ENCODE measurements around the gene MAP3K7. TPM values are rescaled to one million over a fixed set of nuclear protein-coding genes. Genes with fewer than 3 reads are reported as not detected.

Gene MAP3K7
- total RNA-seq, 4 donors from 2014 or later, result 18.4 to 44.9 (median 26.3) TPM

GRCh38 chr6:90492369-90492768, 94.5 kb downstream of the MAP3K7 start:
- TF ChIP-seq POLR2AphosphoS5 (IDR thresholded peaks at IDR 0.05) (no peak), EP300 (IDR thresholded peaks at IDR 0.05) (no peak), CTCF (IDR thresholded peaks at IDR 0.05) (no peak), POLR2A (IDR thresholded peaks at IDR 0.05) (no peak)
- no peak overlapping the region for H3K27ac ChIP-seq
- no peaks in the 10 kb centered on the region for H3K27me3 ChIP-seq
- H3K4me3 ChIP-seq, result no peak overlapping the region
- H3K9me3 ChIP-seq, result no peaks in the 10 kb centered on the region
- WGBS, result 71% methylated on average over 1 of the region's 1 CpG
- DNase-seq (ENCODE audit: low spot score in 2 of 2), result no peak
- H3K36me3 ChIP-seq, result no peaks in the 10 kb centered on the region
- H3K4me1 ChIP-seq, result no peaks in the 10 kb centered on the region

GRCh38 chr6:90490030-90490716, 96.7 kb downstream of the MAP3K7 start:
- H3K27ac ChIP-seq, result no peak overlapping the region
- H3K4me1 ChIP-seq, result no peaks in the 10 kb centered on the region
- 75% methylated on average over 4 of the region's 4 CpGs for WGBS
- H3K36me3 ChIP-seq, result no peaks in the 10 kb centered on the region
- TF ChIP-seq CTCF (IDR thresholded peaks at IDR 0.05) (no peak), POLR2AphosphoS5 (IDR thresholded peaks at IDR 0.05) (no peak), EP300 (IDR thresholded peaks at IDR 0.05) (no peak), POLR2A (IDR thresholded peaks at IDR 0.05) (no peak)
- no peak overlapping the region for H3K4me3 ChIP-seq
- H3K9me3 ChIP-seq, result no peaks in the 10 kb centered on the region
- no peaks in the 10 kb centered on the region for H3K27me3 ChIP-seq
- DNase-seq (ENCODE audit: low spot score in 2 of 2), result no peak

- H3K4me3 ChIP-seq, result no peak overlapping the region
- H3K9me3 ChIP-seq, result no peaks in the 10 kb centered on the region
- no peaks in the 10 kb centered on the region for H3K4me1 ChIP-seq
- no peak for TF ChIP-seq CTCF (IDR thresholded peaks at IDR 0.05)
- no peak for TF ChIP-seq EP300 (IDR thresholded peaks at IDR 0.05)
- TF ChIP-seq POLR2AphosphoS5 (IDR thresholded peaks at IDR 0.05), result no peak
- TF ChIP-seq POLR2A (IDR thresholded peaks at IDR 0.05), result no peak
- DNase-seq (ENCODE audit: low spot score in 2 of 2), result no peak
- H3K36me3 ChIP-seq, result no peaks in the 10 kb centered on the region
- H3K27me3 ChIP-seq, result no peaks in the 10 kb centered on the region
- no peak overlapping the region for H3K27ac ChIP-seq
Observed at GRCh38 chr6:90488816-90489215, 98.1 kb downstream of the MAP3K7 start.

- Histone ChIP-seq H3K27ac (no peak overlapping the region), H3K9me3 (no peaks in the 10 kb centered on the region), H3K4me3 (no peak overlapping the region), H3K4me1 (no peaks in the 10 kb centered on the region), H3K36me3 (no peaks in the 10 kb centered on the region), H3K27me3 (no peaks in the 10 kb centered on the region)
- no peak for DNase-seq (ENCODE audit: low spot score in 2 of 2)
- no peak for TF ChIP-seq CTCF (IDR thresholded peaks at IDR 0.05)
- TF ChIP-seq EP300 (IDR thresholded peaks at IDR 0.05), result no peak
- no peak for TF ChIP-seq POLR2AphosphoS5 (IDR thresholded peaks at IDR 0.05)
- no peak for TF ChIP-seq POLR2A (IDR thresholded peaks at IDR 0.05)
- 81% methylated on average over 4 of the region's 4 CpGs for WGBS
Observed at GRCh38 chr6:90485635-90486277, 101.1 kb downstream of the MAP3K7 start.

GRCh38 chr6:90484903-90485302, 102.0 kb downstream of the MAP3K7 start:
- H3K27ac ChIP-seq, result no peak overlapping the region
- no peak for DNase-seq (ENCODE audit: low spot score in 2 of 2)
- TF ChIP-seq POLR2AphosphoS5 (IDR thresholded peaks at IDR 0.05) (no peak), POLR2A (IDR thresholded peaks at IDR 0.05) (no peak), CTCF (IDR thresholded peaks at IDR 0.05) (no peak), EP300 (IDR thresholded peaks at IDR 0.05) (no peak)
- H3K9me3 ChIP-seq, result no peaks in the 10 kb centered on the region
- no peaks in the 10 kb centered on the region for H3K36me3 ChIP-seq
- no peaks in the 10 kb centered on the region for H3K27me3 ChIP-seq
- no peak overlapping the region for H3K4me3 ChIP-seq
- no peaks in the 10 kb centered on the region for H3K4me1 ChIP-seq
- 45% methylated on average over 5 of the region's 5 CpGs for WGBS

All from suprapubic skin (tissue), 4 donors.